SK-N-SH treated with all-trans-retinoic acid at 6 μM for 48 hours (cell line): ENCODE results near the gene SOWAHB.
"Not testable (repeated sequence)": the region's sequence is repeated elsewhere in the genome, so short reads cannot be mapped to it uniquely, and the experiment has no call there.

Source experiments
- ATAC-seq: fragments of 200-7000 bp; cut with Tn5 transposase; 3 replicates; pipeline ENCODE4 v1.9.1; 2020; ENCODE audit warnings: mild to moderate bottlenecking, moderate library complexity
- ARNTL ChIP-seq: fragments of 450-650 bp; formaldehyde crosslinking; IDR thresholded peaks from 2 replicates; pipeline ENCODE4 v1.5.0; 2020; ENCODE audit warnings: low read depth, mild to moderate bottlenecking, moderate library complexity, borderline replicate concordance
- BACH2 ChIP-seq: fragments of 250-450 bp; sonication (Bioruptor Pico); IDR thresholded peaks from 2 replicates; pipeline ENCODE4 v1.9.0; 2021; ENCODE audit warnings: mild to moderate bottlenecking, borderline replicate concordance
- CSDC2 ChIP-seq: fragments of 250-450 bp; sonication (Bioruptor Pico); IDR thresholded peaks from 2 replicates; pipeline ENCODE4 v1.5.0; 2020; ENCODE audit warnings: mild to moderate bottlenecking, moderate library complexity
- ESRRG ChIP-seq: fragments of 250-450 bp; sonication (Bioruptor Pico); IDR thresholded peaks from 2 replicates; pipeline ENCODE4 v1.6.1; 2021; ENCODE audit warnings: mild to moderate bottlenecking
- ISL1 ChIP-seq: fragments of 250-450 bp; sonication (Bioruptor Pico); IDR thresholded peaks from 2 replicates; pipeline ENCODE4 v2.1.2; 2022; ENCODE audit warnings: mild to moderate bottlenecking, moderate library complexity
- OSR1 ChIP-seq: fragments of 250-450 bp; sonication (Bioruptor Pico); IDR thresholded peaks from 2 replicates; pipeline ENCODE4 v1.8.0; 2022; ENCODE audit warnings: moderate library complexity, mild to moderate bottlenecking, inconsistent platforms
- PPARA ChIP-seq: fragments of 250-450 bp; sonication (Bioruptor Pico); IDR thresholded peaks from 2 replicates; pipeline ENCODE4 v1.5.0; 2020; ENCODE audit warnings: mild to moderate bottlenecking, borderline replicate concordance
- RARB ChIP-seq: fragments of 250-450 bp; sonication (Bioruptor Pico); IDR thresholded peaks from 2 replicates; pipeline ENCODE4 v1.8.0; 2021; ENCODE audit warnings: mild to moderate bottlenecking, moderate library complexity
- SNAI2 ChIP-seq: fragments of 250-450 bp; sonication (Bioruptor Pico); IDR thresholded peaks from 2 replicates; pipeline ENCODE4 v1.5.0; 2020; ENCODE audit warnings: mild to moderate bottlenecking, moderate library complexity
- TCF4 ChIP-seq: fragments of 250-450 bp; sonication (Bioruptor Pico); IDR thresholded peaks from 2 replicates; pipeline ENCODE4 v1.8.0; 2021; ENCODE audit warnings: mild to moderate bottlenecking, moderate library complexity, borderline replicate concordance
- TOX ChIP-seq: fragments of 250-450 bp; sonication (Bioruptor Pico); IDR thresholded peaks from 2 replicates; pipeline ENCODE4 v1.8.0; 2021; ENCODE audit warnings: mild to moderate bottlenecking, moderate library complexity, borderline replicate concordance
- ZC3H10 ChIP-seq: fragments of 250-450 bp; sonication (Bioruptor Pico); IDR thresholded peaks from 2 replicates; pipeline ENCODE4 v1.5.1; 2021; ENCODE audit warnings: mild to moderate bottlenecking, moderate library complexity
- ZFP3 ChIP-seq: fragments of 250-450 bp; sonication (Bioruptor Pico); IDR thresholded peaks from 2 replicates; pipeline ENCODE4 v1.5.0; 2020; ENCODE audit warnings: mild to moderate bottlenecking, moderate library complexity
- ZFP30 ChIP-seq: fragments of 450-650 bp; formaldehyde crosslinking; IDR thresholded peaks from 2 replicates; pipeline ENCODE4 v1.5.0; 2022; ENCODE audit warnings: mild to moderate bottlenecking, moderate library complexity
- ZNF565 ChIP-seq: fragments of 450-650 bp; formaldehyde crosslinking; conservative IDR thresholded peaks from 2 replicates; pipeline ENCODE4 v1.5.0; 2020; ENCODE audit warnings: low read depth, mild to moderate bottlenecking, moderate library complexity
- ZNF70 ChIP-seq: fragments of 450-650 bp; formaldehyde crosslinking; IDR thresholded peaks from 2 replicates; pipeline ENCODE4 v1.5.0; 2020; ENCODE audit warnings: mild to moderate bottlenecking, moderate library complexity
- ZNF8 ChIP-seq: fragments of 450-650 bp; formaldehyde crosslinking; IDR thresholded peaks from 2 replicates; pipeline ENCODE4 v1.5.0; 2020; ENCODE audit warnings: mild to moderate bottlenecking, moderate library complexity
- TF ChIP-seq, protein P1 (sequence below): fragments of 250-450 bp; sonication (Bioruptor Pico); IDR thresholded peaks from 2 replicates; pipeline ENCODE4 v1.8.0; 2021; ENCODE audit warnings: low read depth, mild to moderate bottlenecking, moderate library complexity, borderline replicate concordance
- TF ChIP-seq, protein P2 (sequence below): fragments of 250-450 bp; sonication (Bioruptor Pico); IDR thresholded peaks from 2 replicates; pipeline ENCODE4 v1.5.0; 2020; ENCODE audit warnings: mild to moderate bottlenecking, moderate library complexity
- TF ChIP-seq, protein P3 (sequence below): fragments of 250-450 bp; sonication (Bioruptor Pico); IDR thresholded peaks from 2 replicates; pipeline ENCODE4 v1.5.1; 2021; ENCODE audit warnings: mild to moderate bottlenecking, moderate library complexity
- TF ChIP-seq, protein P4 (sequence below): fragments of 250-450 bp; sonication (Bioruptor Pico); IDR thresholded peaks from 2 replicates; pipeline ENCODE4 v1.5.1; 2020; ENCODE audit warnings: low read depth, mild to moderate bottlenecking, moderate library complexity

The SOWAHB gene

DNA sequence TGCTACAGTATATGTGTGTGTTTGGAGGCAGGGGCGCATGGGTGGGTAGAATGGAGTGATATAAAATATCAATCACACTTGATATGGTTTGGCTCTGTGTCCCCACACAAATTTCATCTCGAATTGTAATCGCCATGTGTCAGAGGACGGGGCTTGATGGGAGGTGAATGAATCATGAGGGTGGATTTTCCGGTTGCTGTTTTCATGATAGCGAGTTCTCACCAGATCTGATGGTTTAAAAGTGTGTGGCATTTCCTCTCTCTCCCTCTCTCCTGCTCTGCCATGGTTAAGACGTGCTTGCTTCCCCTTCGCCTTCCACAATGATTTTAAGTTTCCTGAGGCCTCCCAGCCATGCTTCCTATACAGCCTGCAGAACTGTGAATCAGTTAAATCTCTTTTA, 14.8 kb downstream of the SOWAHB start:
- no peak for ATAC-seq
- TF ChIP-seq ZNF8 (no peak), CSDC2 (CRISPR knock-in tag) (no peak), ZFP3 (CRISPR knock-in tag) (no peak), ISL1 (no peak), BACH2 (CRISPR knock-in tag) (no peak)

DNA sequence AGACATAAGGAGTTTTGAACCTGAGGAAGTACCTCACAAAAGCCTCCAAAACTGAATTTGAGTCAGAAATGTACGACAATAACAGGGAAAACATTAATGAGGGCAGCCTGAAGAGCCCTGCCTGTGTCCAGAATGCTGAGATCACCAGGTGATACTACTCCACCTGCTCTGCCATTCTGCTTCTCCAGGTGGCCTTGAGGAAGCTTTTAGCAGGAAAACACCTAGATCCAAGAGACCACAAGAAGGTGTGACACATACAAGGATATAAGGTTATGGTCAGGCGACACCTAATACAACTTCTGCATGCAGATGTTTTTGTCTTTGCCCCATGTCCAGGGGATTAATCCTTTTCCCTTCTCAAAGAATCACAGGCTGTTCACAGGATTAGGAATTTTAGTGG, 15.3 kb downstream of the SOWAHB start:
- TF ChIP-seq ZNF565 (no peak), ZC3H10 (CRISPR knock-in tag) (no peak), ARNTL (CRISPR knock-in tag) (no peak)
- TF ChIP-seq, all 23 proteins: peak for 0
- no peak for ATAC-seq

DNA sequence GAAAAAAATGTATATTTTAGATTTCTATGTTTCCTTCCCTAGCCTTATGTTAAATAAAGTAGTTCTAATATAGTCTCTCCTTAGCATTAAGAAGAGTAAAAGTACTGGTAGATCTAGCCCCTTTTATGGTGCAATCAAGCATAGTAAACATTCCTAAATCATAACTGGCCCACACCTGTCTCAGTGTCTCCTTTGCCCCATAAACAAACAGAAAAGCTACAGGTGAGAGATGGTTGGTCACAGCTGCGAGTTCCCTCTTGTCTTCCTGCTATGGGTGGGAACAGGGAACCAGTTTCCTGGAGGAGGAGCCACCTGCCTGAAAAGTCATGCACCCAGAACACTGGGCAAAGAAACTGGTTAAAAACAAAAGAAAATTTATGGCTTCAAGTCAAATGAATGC, 16.6 kb downstream of the SOWAHB start:
- no peak for TF ChIP-seq CSDC2 (CRISPR knock-in tag)
- ATAC-seq: no peak

DNA sequence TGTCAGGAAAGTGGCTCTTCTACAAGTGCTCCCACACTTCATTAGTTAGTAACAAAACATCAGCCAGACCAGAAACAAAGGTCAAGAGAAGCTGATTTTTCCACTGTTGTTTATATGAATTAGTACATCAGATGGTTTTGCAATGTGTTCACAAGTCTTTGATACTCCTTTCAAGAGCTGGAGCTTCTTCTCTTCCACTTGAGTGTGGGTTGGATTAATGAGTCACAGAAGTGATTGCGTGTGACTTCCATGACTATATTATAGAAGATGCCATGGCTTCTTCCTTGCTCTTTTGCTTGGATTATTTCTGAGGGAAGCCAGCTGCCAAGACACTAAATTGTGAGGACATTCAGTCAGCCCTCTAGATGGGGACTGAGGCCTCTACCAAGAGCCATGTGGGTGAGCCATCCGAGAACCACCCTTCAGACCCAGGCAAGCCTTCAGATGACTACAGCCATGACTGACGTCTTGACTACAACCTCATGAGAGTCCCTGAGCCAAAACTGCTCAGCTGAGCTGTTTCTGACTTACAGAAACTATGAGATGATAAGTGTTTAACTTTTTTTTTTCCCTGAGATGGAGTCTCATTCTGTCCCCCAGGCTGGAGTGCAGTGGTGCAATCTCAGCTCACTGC, 18.1 kb downstream of the SOWAHB start:
- TF ChIP-seq ARNTL (CRISPR knock-in tag): no peak
- no peak for TF ChIP-seq BACH2 (CRISPR knock-in tag)
- TF ChIP-seq, protein P1, sequence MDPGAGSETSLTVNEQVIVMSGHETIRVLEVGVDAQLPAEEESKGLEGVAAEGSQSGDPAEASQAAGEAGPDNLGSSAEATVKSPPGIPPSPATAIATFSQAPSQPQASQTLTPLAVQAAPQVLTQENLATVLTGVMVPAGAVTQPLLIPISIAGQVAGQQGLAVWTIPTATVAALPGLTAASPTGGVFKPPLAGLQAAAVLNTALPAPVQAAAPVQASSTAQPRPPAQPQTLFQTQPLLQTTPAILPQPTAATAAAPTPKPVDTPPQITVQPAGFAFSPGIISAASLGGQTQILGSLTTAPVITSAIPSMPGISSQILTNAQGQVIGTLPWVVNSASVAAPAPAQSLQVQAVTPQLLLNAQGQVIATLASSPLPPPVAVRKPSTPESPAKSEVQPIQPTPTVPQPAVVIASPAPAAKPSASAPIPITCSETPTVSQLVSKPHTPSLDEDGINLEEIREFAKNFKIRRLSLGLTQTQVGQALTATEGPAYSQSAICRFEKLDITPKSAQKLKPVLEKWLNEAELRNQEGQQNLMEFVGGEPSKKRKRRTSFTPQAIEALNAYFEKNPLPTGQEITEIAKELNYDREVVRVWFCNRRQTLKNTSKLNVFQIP (CRISPR knock-in tag): no peak
- TF ChIP-seq SNAI2 (CRISPR knock-in tag): no peak
- no peak for TF ChIP-seq ZNF565
- no peak for TF ChIP-seq ESRRG (CRISPR knock-in tag)
- TF ChIP-seq ZNF70: no peak
- TF ChIP-seq, all 23 proteins: peak for 0

DNA sequence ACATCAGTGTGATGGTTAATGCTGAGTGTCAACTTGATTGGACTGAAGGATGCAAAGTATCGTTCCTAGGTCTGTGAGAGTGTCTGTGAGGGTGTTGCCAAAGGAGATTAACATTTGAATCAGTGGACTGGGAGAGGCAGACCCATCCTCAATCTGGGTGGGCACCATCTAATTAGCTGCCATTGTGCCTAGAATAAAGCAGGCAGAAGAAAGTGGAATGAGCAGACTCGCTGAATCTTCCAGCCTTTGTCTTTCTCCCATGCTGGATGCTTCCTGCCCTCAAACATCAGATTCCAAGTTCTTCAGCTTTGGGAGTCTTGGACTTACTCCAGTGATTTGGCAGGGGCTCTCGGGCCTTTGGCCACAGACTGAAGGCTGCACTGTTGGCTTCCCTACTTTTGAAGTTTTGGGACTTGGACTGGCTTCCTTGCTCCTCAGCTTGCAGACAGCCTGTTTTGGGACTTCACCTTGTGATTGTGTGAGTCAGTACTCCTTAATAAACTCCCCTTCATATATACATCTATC, 19.2 kb downstream of the SOWAHB start:
- not testable (repeated sequence) for ATAC-seq

More for the DNA sequence above, 18.1 kb downstream of the SOWAHB start:
- no peak for ATAC-seq

DNA sequence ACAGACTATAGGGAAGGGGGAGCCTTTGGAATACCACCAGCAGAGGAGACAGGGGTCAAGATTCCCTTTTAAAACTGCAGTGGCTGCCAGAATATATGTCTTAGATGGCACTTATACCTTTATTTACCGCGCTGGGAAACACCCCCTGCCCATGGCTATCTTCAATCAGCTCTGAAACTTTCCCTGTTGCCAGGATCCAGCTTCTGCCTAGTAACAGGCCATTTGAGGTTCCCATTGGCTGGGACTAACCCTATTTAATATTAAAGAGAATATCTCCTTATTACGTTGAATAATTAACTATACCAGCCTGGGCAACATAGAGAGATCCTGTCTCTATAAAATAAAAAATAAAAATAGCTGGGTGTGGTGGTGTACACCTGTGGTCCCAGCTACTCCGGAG, 23.8 kb downstream of the SOWAHB start:
- ATAC-seq: peak; percentile 76

More for the DNA sequence above, 23.8 kb downstream of the SOWAHB start:
- TF ChIP-seq BACH2 (CRISPR knock-in tag) (no peak), PPARA (CRISPR knock-in tag) (no peak), OSR1 (CRISPR knock-in tag) (no peak), ISL1 (no peak), ZNF70 (no peak), CSDC2 (CRISPR knock-in tag) (no peak), ARNTL (CRISPR knock-in tag) (no peak), ZNF8 (no peak), TOX (CRISPR knock-in tag) (no peak), SNAI2 (CRISPR knock-in tag) (no peak), ZC3H10 (CRISPR knock-in tag) (no peak), RARB (CRISPR knock-in tag) (no peak), ZNF565 (no peak), ZFP30 (CRISPR knock-in tag) (no peak), TCF4 (CRISPR knock-in tag) (no peak), ESRRG (CRISPR knock-in tag) (no peak)
- TF ChIP-seq, protein P1 (CRISPR knock-in tag): no peak
- TF ChIP-seq, protein P2, sequence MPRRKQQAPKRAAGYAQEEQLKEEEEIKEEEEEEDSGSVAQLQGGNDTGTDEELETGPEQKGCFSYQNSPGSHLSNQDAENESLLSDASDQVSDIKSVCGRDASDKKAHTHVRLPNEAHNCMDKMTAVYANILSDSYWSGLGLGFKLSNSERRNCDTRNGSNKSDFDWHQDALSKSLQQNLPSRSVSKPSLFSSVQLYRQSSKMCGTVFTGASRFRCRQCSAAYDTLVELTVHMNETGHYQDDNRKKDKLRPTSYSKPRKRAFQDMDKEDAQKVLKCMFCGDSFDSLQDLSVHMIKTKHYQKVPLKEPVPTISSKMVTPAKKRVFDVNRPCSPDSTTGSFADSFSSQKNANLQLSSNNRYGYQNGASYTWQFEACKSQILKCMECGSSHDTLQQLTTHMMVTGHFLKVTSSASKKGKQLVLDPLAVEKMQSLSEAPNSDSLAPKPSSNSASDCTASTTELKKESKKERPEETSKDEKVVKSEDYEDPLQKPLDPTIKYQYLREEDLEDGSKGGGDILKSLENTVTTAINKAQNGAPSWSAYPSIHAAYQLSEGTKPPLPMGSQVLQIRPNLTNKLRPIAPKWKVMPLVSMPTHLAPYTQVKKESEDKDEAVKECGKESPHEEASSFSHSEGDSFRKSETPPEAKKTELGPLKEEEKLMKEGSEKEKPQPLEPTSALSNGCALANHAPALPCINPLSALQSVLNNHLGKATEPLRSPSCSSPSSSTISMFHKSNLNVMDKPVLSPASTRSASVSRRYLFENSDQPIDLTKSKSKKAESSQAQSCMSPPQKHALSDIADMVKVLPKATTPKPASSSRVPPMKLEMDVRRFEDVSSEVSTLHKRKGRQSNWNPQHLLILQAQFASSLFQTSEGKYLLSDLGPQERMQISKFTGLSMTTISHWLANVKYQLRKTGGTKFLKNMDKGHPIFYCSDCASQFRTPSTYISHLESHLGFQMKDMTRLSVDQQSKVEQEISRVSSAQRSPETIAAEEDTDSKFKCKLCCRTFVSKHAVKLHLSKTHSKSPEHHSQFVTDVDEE (CRISPR knock-in tag): no peak
- TF ChIP-seq, protein P3, sequence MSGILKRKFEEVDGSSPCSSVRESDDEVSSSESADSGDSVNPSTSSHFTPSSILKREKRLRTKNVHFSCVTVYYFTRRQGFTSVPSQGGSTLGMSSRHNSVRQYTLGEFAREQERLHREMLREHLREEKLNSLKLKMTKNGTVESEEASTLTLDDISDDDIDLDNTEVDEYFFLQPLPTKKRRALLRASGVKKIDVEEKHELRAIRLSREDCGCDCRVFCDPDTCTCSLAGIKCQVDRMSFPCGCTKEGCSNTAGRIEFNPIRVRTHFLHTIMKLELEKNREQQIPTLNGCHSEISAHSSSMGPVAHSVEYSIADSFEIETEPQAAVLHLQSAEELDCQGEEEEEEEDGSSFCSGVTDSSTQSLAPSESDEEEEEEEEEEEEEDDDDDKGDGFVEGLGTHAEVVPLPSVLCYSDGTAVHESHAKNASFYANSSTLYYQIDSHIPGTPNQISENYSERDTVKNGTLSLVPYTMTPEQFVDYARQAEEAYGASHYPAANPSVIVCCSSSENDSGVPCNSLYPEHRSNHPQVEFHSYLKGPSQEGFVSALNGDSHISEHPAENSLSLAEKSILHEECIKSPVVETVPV: no peak
- TF ChIP-seq, protein P4, sequence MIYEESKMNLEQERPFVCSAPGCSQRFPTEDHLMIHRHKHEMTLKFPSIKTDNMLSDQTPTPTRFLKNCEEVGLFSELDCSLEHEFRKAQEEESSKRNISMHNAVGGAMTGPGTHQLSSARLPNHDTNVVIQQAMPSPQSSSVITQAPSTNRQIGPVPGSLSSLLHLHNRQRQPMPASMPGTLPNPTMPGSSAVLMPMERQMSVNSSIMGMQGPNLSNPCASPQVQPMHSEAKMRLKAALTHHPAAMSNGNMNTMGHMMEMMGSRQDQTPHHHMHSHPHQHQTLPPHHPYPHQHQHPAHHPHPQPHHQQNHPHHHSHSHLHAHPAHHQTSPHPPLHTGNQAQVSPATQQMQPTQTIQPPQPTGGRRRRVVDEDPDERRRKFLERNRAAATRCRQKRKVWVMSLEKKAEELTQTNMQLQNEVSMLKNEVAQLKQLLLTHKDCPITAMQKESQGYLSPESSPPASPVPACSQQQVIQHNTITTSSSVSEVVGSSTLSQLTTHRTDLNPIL (CRISPR knock-in tag): no peak
